Spleen (tissue), 11 donors: ENCODE data around the gene FBXW8. TPM values are rescaled to one million over a fixed set of nuclear protein-coding genes. Genes with fewer than 3 reads are reported as not detected.

ENCODE experiments used
- DNase-seq: peaks from one replicate; pipeline ENCODE4 v3.0.0-alpha.2; 2020
- H3K27ac ChIP-seq, 8 donors: fragments of 200-600 bp; sonication (generic) in 7 of 8; 1 replicate in 4 of 8; 2 replicates in 4 of 8; pipeline versions ENCODE4 v1.5.0 to v1.8.0; 2016 to 2021; ENCODE audit warnings: inconsistent platforms in 4 of 8, mild to moderate bottlenecking in 4 of 8, moderate library complexity in 1 of 8
- H3K27me3 ChIP-seq, 7 donors: fragments of 200-600 bp; sonication (generic) in 6 of 7; replicated peaks in 1 of 7; 1 replicate in 4 of 7; 2 replicates in 3 of 7; pipeline versions ENCODE4 v1.5.0 to v1.8.0; 2016 to 2021; ENCODE audit warnings: inconsistent platforms in 3 of 7, mild to moderate bottlenecking in 1 of 7
- H3K36me3 ChIP-seq, 6 donors: fragments of 200-600 bp; sonication (generic) in 5 of 6; 1 replicate in 4 of 6; 2 replicates in 2 of 6; pipeline versions ENCODE4 v1.5.0 to v1.8.0; 2016 to 2021; ENCODE audit warnings: inconsistent platforms in 2 of 6
- H3K4me1 ChIP-seq, 6 donors: fragments of 200-600 bp; sonication (generic) in 5 of 6; 1 replicate in 3 of 6; 2 replicates in 3 of 6; pipeline versions ENCODE4 v1.5.0 to v1.8.0; 2016 to 2021; ENCODE audit warnings: inconsistent platforms in 3 of 6
- H3K4me3 ChIP-seq, 8 donors: fragments of 200-600 bp; sonication (generic) in 7 of 8; 1 replicate in 4 of 8; 2 replicates in 4 of 8; pipeline versions ENCODE4 v1.5.0 to v1.8.0; 2016 to 2021; ENCODE audit warnings: inconsistent platforms in 4 of 8, mild to moderate bottlenecking in 4 of 8, moderate library complexity in 2 of 8
- H3K9me3 ChIP-seq, 8 donors: fragments of 200-600 bp; sonication (generic) in 7 of 8; 1 replicate in 4 of 8; 2 replicates in 4 of 8; pipeline versions ENCODE4 v1.5.0 to v1.8.0; 2016 to 2021; ENCODE audit warnings: inconsistent platforms in 4 of 8
- POLR2A ChIP-seq, 3 donors: fragments of 450-650 bp; IDR thresholded peaks; one replicate each; pipeline ENCODE4 v1.5.1; 2017; ENCODE audit warnings: antibody characterized with exemption in 3 of 3, mild to moderate bottlenecking in 1 of 3
- POLR2AphosphoS5 ChIP-seq, 3 donors: sonication (generic); formaldehyde crosslinking; IDR thresholded peaks; one replicate each; pipeline ENCODE4 v1.5.1; 2017; ENCODE audit warnings: antibody characterized with exemption in 3 of 3
- WGBS, 5 donors: extraction: QIAGEN DNeasy Blood & Tissue Kit in 3 of 5; methylation state at CpG; one replicate each; pipeline versions ENCODE4 v1.1.5 to v1.1.7; 2013 to 2018; 5-methylcytosine and 5-hydroxymethylcytosine counted together
- intact Hi-C: fragments of 100-400 bp; cut with DNase I; formaldehyde crosslinking; loops from one replicate; pipeline ENCODE4 v1.15.0; 2023; ENCODE audit warnings: low total_unique reads
- polyA plus RNA-seq, 3 donors: library from polyadenylated mRNA; stranded (reverse); fragments of 200-250 nt; gene quantifications; one replicate each; pipeline ENCODE4 v1.2.1, GENCODE V29; 2013
- total RNA-seq, 7 donors: library from RNA; depleted of rRNA in 3 of 7; stranded (reverse); fragments of >200 nt in 3 of 7; fragmentation: NEBNext Ultra II Directional in 4 of 7; extraction: Animal tissue kit (Norgen Biotek cat#: 25700) in 4 of 7; gene quantifications; one replicate each; pipeline versions ENCODE4 v1.1.0 to v1.2.1, GENCODE V29; 2016 to 2021
- TF ChIP-seq, protein P1 (sequence below), 11 experiments: fragments of 200-600 bp in 7 of 11; fragments of 450-650 bp in 4 of 11; sonication (generic) in 4 of 11; IDR thresholded peaks in 8 of 11; conservative IDR thresholded peaks in 3 of 11; 1 replicate in 7 of 11; 2 replicates in 4 of 11; pipeline versions ENCODE4 v1.4.0 to v1.8.0; 2016 to 2021; ENCODE audit warnings: antibody characterized with exemption in 11 of 11, inconsistent platforms in 4 of 11, mild to moderate bottlenecking in 1 of 11
- donor health status: healthy with polysubstance abuse.
- donor health status: DM: no; HTN: no; CAD: no; lungs with moderate emphysema.
- donor health status: DM: no; HTN: no; CAD: no.
- donor health status: Bipolar disorder and iron deficiency.
- donor health status: healthy.
- donor health status: DM: no; HTN: no; CAD: no.
- donor health status: DM: yes; HTN: yes; CAD: no.

The FBXW8 gene
- total and polyA plus RNA-seq, 10 donors, result 2.2 to 17.3 (median 11.8) TPM

DNA sequence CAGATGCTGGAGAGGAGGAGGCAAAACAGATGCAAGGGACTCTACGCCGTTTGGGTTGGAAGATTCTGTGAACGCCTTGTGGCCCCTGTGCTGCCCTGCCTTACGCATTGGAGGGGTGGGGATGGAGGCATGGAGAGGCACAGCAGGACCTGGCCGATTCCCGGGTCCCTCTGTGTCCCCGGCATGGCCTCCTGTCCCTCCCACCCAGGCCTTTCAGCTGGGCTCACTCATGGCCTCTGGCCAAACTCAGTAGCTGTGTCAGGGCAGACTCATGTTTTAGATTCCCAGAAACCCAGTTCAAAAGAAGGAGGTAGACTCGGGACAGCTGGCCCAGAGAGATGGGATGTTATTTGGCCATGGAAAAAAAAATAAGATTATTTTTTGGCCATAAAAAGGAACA lies 148.4 kb downstream of the FBXW8 start:
- Histone ChIP-seq H3K27me3 (no peaks in the 10 kb centered on the region), H3K4me3 (no peak overlapping the region), H3K4me1 (peaks cover 0 to 70% (median 32%) of the 10 kb centered on the region in 6 donors), H3K36me3 (no peaks in the 10 kb centered on the region), H3K9me3 (no peaks in the 10 kb centered on the region), H3K27ac (no peak overlapping the region)
- WGBS, 5 donors, result 73 to 85% (median 77%) methylated on average over 8 of the region's 8 CpGs
- TF ChIP-seq POLR2AphosphoS5 (IDR thresholded peaks at IDR 0.05), result no peak
- TF ChIP-seq, protein P1, sequence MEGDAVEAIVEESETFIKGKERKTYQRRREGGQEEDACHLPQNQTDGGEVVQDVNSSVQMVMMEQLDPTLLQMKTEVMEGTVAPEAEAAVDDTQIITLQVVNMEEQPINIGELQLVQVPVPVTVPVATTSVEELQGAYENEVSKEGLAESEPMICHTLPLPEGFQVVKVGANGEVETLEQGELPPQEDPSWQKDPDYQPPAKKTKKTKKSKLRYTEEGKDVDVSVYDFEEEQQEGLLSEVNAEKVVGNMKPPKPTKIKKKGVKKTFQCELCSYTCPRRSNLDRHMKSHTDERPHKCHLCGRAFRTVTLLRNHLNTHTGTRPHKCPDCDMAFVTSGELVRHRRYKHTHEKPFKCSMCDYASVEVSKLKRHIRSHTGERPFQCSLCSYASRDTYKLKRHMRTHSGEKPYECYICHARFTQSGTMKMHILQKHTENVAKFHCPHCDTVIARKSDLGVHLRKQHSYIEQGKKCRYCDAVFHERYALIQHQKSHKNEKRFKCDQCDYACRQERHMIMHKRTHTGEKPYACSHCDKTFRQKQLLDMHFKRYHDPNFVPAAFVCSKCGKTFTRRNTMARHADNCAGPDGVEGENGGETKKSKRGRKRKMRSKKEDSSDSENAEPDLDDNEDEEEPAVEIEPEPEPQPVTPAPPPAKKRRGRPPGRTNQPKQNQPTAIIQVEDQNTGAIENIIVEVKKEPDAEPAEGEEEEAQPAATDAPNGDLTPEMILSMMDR (IDR thresholded peaks at IDR 0.05 in 8 of 11, conservative IDR thresholded peaks at IDR 0.05 in 3 of 11), result no peak
- intact Hi-C loops, result no loop called here
- DNase-seq, result no peak

DNA sequence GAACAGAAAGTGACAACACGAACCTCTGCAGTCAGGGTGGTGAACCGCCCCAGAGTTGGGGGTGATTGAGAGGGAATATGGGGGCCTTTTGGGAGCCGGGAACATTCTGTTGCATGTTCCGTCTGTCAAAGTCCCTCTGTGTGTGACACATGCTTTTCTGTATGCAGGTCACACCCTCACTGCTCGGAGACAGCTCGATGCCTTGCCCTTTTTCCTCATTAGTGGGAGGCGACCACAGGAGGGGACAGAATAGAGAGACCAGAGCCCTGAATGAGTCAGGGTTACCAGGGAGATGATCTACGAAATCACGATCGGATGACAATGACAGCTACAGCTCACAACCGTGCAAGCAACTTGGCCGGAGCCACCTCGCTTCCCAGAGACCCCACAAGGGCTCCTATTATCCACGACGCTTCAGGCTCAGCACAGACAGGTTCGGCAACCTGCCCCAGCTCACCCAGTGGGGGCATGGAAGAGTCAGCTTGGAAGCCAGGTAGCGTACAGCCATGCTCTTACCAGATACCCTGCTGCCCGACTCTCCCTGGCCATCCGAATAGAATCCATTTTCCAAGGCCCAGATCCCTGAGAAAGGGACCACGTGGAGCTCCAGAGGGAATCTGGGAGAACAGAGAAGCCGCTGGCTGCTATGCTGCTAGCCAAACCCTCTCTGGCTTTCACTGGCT lies 149.6 kb downstream of the FBXW8 start:
- 73 to 84% (median 75%) methylated on average over 21 of the region's 21 CpGs for WGBS, 5 donors
- H3K4me1 ChIP-seq, result peaks cover 0 to 83% (median 39%) of the 10 kb centered on the region in 6 donors
- intact Hi-C loops, result no loop called here
- DNase-seq, result no peak
- H3K4me3 ChIP-seq, result no peak overlapping the region
- no peaks in the 10 kb centered on the region for H3K27me3 ChIP-seq
- peak overlapping the region in 4 of 8 donors; percentile 17 to 84 (median 52) for H3K27ac ChIP-seq
- TF ChIP-seq POLR2AphosphoS5 (IDR thresholded peaks at IDR 0.05) (no peak), POLR2A (IDR thresholded peaks at IDR 0.05) (no peak)
- TF ChIP-seq, protein P1 (IDR thresholded peaks at IDR 0.05 in 8 of 11, conservative IDR thresholded peaks at IDR 0.05 in 3 of 11), result no peak
- no peaks in the 10 kb centered on the region for H3K9me3 ChIP-seq
- no peaks in the 10 kb centered on the region for H3K36me3 ChIP-seq

DNA sequence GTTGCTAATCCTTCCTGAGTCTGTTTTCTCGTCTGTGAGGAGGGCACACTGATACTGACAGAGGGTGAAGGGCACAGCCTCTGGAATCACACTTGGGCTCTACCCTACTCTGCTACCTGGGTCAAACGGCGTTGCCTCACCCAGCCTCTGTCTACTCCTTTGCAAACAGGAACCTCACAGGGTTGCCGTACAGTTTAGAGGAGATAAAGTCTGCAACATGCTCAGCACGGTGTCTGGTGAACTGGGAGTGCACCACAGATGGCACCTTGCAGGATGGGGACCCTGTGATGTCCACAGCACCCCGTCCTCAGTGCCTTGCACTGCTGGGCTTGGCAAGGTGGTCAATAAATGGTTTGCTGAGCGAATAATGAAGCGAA lies 150.2 kb downstream of the FBXW8 start:
- Histone ChIP-seq H3K27ac (peak overlapping the region in 4 of 8 donors; percentile 17 to 84 (median 52)), H3K9me3 (no peaks in the 10 kb centered on the region), H3K36me3 (no peaks in the 10 kb centered on the region), H3K27me3 (no peaks in the 10 kb centered on the region), H3K4me1 (peaks cover 0 to 88% (median 39%) of the 10 kb centered on the region in 6 donors), H3K4me3 (no peak overlapping the region)
- 41 to 68% (median 67%) methylated on average over 8 of the region's 8 CpGs for WGBS, 5 donors
- no peak for DNase-seq
- TF ChIP-seq, protein P1 (IDR thresholded peaks at IDR 0.05 in 8 of 11, conservative IDR thresholded peaks at IDR 0.05 in 3 of 11), result no peak
- no peak for TF ChIP-seq POLR2A (IDR thresholded peaks at IDR 0.05)
- no peak for TF ChIP-seq POLR2AphosphoS5 (IDR thresholded peaks at IDR 0.05)
- intact Hi-C loops, result no loop called here

DNA sequence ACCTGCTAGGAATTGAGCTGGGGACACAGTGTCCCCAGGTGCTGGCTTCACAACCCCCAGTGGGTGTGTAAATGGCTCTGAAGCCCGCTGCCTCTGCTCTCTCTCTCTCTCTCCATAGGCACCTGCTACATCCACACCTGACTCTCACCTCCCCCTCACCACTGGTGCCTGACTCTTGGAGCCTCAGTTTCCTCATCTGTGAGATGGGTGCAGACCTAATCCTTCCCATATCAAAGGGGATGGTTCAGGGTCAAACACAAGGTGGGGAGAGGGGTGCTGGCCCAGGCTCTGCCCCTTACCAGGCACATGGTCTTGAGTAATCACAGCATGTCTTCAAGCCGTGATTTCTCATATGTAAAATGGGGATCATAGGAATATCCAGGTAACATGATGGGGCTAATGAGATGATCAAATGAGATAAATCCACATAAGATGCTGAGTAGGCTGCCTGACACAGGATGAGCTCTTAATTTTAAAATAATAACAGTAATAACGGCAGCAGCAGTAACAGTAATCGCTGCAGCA lies 150.9 kb downstream of the FBXW8 start:
- H3K4me3 ChIP-seq, result no peak overlapping the region
- no peak for TF ChIP-seq POLR2AphosphoS5 (IDR thresholded peaks at IDR 0.05)
- TF ChIP-seq POLR2A (IDR thresholded peaks at IDR 0.05), result no peak
- TF ChIP-seq, protein P1 (IDR thresholded peaks at IDR 0.05 in 8 of 11, conservative IDR thresholded peaks at IDR 0.05 in 3 of 11), result no peak
- no peaks in the 10 kb centered on the region for H3K27me3 ChIP-seq
- no peak for DNase-seq
- intact Hi-C loops, result no loop called here
- H3K4me1 ChIP-seq, result peaks cover 0 to 91% (median 39%) of the 10 kb centered on the region in 6 donors
- WGBS, 5 donors, result 79 to 93% (median 87%) methylated on average over 3 to 4 of the region's 4 CpGs
- H3K9me3 ChIP-seq, result no peaks in the 10 kb centered on the region
- H3K27ac ChIP-seq, result peak overlapping the region in 4 of 8 donors; percentile 17 to 84 (median 52)
- no peaks in the 10 kb centered on the region for H3K36me3 ChIP-seq
